Measurements from ENCODE around the gene LMF1. TPM values are rescaled to one million over a fixed set of nuclear protein-coding genes. Genes with fewer than 3 reads are reported as not detected.

The LMF1 gene
- total and polyA plus RNA-seq, 2 of the 13 experiments (the other 11 are each of a cell fraction or from before 2014, with no cell fraction given) = 6.8 to 8.5 TPM

DNA sequence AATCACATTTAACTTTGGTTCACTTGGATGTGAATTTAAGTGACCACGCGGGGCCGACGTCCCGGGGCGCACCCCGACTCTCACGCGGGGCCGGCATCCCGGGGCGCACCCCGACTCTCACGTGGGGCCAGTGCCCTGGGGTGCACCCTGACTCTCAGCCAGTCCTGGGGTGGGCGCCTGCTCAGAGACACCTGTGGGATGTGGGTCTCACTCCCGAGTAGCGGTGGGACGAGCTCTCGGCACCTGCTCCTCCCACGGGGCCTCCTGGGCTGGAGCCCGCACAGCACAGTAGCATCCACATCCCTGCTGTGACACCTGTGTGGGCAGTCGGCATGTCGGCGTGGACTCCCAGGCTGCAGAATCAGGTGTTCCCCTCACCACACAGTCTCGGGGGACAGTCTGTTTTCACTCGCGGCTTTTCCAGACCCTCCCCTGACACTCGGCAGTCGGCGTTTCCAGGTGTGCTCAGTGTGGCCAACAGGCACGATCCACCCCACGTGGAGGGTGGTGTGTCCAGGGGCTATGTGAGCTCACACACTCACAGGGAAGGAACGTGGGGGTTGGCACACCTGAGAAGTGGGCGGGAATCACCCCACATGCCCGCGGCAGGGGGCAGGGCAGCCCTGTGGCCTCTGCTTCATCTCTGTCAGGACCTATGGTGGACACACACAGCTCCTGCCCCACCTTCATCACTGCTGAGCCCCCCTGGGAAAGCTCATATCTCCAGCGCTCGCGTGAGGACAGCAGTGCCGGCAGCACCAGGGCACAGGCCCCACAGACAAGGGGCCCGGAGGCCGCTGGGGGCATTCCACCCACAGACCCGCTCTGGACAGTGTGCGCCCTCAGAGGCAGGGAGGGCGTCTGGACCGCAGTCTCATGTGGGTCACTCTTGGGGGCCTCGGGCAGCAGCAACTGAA is 51.8 kb downstream of the LMF1 start:
- no peaks in the 10 kb centered on the region for H3K9me3 ChIP-seq (ENCODE audit: low read length)
- 92% methylated on average over 29 of the region's 47 CpGs for whole genome bisulfite sequencing (ENCODE audit: low lambda C conversion rate)
- no peaks in the 10 kb centered on the region for H4K20me1 ChIP-seq (ENCODE audit: insufficient read depth, low read length)
- no peak overlapping the region for H3K4me2 ChIP-seq (ENCODE audit: low read depth, low read length)
- TF ChIP-seq ZMYM4 (CRISPR knock-in tag; IDR thresholded peaks at IDR 0.05) (no peak), HDAC2 (CRISPR knock-in tag; IDR thresholded peaks at IDR 0.05) (no peak), ZNF232 (CRISPR knock-in tag; IDR thresholded peaks at IDR 0.05; ENCODE audit: borderline replicate concordance) (no peak), NFE2 (CRISPR knock-in tag; IDR thresholded peaks at IDR 0.05) (no peak)
- TF ChIP-seq, protein P1, sequence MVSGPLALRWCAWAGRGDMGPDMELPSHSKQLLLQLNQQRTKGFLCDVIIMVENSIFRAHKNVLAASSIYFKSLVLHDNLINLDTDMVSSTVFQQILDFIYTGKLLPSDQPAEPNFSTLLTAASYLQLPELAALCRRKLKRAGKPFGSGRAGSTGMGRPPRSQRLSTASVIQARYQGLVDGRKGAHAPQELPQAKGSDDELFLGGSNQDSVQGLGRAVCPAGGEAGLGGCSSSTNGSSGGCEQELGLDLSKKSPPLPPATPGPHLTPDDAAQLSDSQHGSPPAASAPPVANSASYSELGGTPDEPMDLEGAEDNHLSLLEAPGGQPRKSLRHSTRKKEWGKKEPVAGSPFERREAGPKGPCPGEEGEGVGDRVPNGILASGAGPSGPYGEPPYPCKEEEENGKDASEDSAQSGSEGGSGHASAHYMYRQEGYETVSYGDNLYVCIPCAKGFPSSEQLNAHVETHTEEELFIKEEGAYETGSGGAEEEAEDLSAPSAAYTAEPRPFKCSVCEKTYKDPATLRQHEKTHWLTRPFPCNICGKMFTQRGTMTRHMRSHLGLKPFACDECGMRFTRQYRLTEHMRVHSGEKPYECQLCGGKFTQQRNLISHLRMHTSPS (CRISPR knock-in tag; IDR thresholded peaks at IDR 0.05; ENCODE audit: low read depth) = no peak
- DNase-seq (ENCODE audit: low spot score) = no peak
- POLR2A ChIA-PET = no interaction called here
- H3K27me3 ChIP-seq (ENCODE audit: control insufficient read depth in 1 of 2, insufficient read depth in 2 of 2, low read length in 2 of 2) = no peaks in the 10 kb centered on the region
- no peak overlapping the region for H2AFZ ChIP-seq (ENCODE audit: low read length)
- no peak overlapping the region for H3K4me3 ChIP-seq (replicated peaks in 1 of 3; ENCODE audit: insufficient read depth in 1 of 3, low read depth in 2 of 3, low read length in 3 of 3)
- intact Hi-C loops (cut with micrococcal nuclease; ENCODE audit: unreplicated experiment) (no loop called here), in situ Hi-C loops (cut with HindIII; ENCODE audit: extremely low pct_ligation_motif_present, low pct_unique_long_range_greater_than_20kb) (no loop called here)
- no peaks in the 10 kb centered on the region for H3K36me3 ChIP-seq (replicated peaks in 1 of 2; ENCODE audit: control insufficient read depth in 1 of 2, insufficient read depth in 2 of 2, low read length in 2 of 2)
- no peaks in the 10 kb centered on the region for H3K79me2 ChIP-seq (ENCODE audit: insufficient read depth, low read length)
- H3K27ac ChIP-seq (ENCODE audit: extremely low read length, insufficient read depth, low read length) = no peak overlapping the region
- no peak overlapping the region for H3K9ac ChIP-seq (ENCODE audit: insufficient read depth, low read depth, low read length)
- BruUV-seq (replicated peaks) = no TSS peak
- CTCF ChIA-PET (ENCODE audit: low intra/inter-chr PET ratio, low total read pairs) = no interaction called here
- ATAC-seq = no peak
- 0 out of 2 replicates have a peak, but pooled peaks cover 7% of the 10 kb centered on the region for H3K4me1 ChIP-seq (ENCODE audit: insufficient read depth, low read length)
- no peak for FAIRE-seq

DNA sequence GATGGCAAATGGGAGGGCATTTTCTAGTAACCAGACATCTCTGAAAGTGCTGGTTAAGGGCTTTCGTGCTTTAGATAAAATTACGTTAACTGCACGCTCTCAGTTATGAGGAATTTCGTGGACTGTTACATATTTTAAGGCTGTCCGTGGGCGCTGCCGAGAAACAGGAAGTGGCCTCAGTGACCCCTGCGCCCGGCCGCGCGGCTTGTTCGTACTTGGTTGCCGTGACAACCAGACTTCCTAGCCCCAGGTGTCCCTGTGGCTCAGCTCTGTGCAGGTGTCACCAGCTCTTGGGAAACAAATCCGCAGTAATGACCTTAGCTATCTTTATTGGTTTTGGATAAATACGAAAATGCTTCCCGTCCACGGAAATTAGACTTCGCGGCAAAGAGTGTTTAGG is 52.7 kb downstream of the LMF1 start:
- ATAC-seq = no peak
- no peak overlapping the region for H3K4me3 ChIP-seq (replicated peaks in 1 of 3; ENCODE audit: insufficient read depth in 1 of 3, low read depth in 2 of 3, low read length in 3 of 3)
- H3K4me2 ChIP-seq (ENCODE audit: low read depth, low read length) = no peak overlapping the region
- POLR2A ChIA-PET = no interaction called here
- no peaks in the 10 kb centered on the region for H4K20me1 ChIP-seq (ENCODE audit: insufficient read depth, low read length)
- 87% methylated on average over 20 of the region's 20 CpGs for WGBS (ENCODE audit: low lambda C conversion rate)
- 0 out of 2 replicates have a peak, but pooled peaks have one; percentile 18 for TF ChIP-seq RFX1 (IDR thresholded peaks at IDR 0.05)
- TF ChIP-seq, protein P2, sequence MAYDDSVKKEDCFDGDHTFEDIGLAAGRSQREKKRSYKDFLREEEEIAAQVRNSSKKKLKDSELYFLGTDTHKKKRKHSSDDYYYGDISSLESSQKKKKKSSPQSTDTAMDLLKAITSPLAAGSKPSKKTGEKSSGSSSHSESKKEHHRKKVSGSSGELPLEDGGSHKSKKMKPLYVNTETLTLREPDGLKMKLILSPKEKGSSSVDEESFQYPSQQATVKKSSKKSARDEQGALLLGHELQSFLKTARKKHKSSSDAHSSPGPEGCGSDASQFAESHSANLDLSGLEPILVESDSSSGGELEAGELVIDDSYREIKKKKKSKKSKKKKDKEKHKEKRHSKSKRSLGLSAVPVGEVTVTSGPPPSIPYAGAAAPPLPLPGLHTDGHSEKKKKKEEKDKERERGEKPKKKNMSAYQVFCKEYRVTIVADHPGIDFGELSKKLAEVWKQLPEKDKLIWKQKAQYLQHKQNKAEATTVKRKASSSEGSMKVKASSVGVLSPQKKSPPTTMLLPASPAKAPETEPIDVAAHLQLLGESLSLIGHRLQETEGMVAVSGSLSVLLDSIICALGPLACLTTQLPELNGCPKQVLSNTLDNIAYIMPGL (CRISPR knock-in tag; IDR thresholded peaks at IDR 0.05; ENCODE audit: borderline replicate concordance in 1 of 2, low read depth in 1 of 2) = no peak
- TF ChIP-seq, protein P3, sequence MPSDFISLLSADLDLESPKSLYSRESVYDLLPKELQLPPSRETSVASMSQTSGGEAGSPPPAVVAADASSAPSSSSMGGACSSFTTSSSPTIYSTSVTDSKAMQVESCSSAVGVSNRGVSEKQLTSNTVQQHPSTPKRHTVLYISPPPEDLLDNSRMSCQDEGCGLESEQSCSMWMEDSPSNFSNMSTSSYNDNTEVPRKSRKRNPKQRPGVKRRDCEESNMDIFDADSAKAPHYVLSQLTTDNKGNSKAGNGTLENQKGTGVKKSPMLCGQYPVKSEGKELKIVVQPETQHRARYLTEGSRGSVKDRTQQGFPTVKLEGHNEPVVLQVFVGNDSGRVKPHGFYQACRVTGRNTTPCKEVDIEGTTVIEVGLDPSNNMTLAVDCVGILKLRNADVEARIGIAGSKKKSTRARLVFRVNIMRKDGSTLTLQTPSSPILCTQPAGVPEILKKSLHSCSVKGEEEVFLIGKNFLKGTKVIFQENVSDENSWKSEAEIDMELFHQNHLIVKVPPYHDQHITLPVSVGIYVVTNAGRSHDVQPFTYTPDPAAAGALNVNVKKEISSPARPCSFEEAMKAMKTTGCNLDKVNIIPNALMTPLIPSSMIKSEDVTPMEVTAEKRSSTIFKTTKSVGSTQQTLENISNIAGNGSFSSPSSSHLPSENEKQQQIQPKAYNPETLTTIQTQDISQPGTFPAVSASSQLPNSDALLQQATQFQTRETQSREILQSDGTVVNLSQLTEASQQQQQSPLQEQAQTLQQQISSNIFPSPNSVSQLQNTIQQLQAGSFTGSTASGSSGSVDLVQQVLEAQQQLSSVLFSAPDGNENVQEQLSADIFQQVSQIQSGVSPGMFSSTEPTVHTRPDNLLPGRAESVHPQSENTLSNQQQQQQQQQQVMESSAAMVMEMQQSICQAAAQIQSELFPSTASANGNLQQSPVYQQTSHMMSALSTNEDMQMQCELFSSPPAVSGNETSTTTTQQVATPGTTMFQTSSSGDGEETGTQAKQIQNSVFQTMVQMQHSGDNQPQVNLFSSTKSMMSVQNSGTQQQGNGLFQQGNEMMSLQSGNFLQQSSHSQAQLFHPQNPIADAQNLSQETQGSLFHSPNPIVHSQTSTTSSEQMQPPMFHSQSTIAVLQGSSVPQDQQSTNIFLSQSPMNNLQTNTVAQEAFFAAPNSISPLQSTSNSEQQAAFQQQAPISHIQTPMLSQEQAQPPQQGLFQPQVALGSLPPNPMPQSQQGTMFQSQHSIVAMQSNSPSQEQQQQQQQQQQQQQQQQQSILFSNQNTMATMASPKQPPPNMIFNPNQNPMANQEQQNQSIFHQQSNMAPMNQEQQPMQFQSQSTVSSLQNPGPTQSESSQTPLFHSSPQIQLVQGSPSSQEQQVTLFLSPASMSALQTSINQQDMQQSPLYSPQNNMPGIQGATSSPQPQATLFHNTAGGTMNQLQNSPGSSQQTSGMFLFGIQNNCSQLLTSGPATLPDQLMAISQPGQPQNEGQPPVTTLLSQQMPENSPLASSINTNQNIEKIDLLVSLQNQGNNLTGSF (CRISPR knock-in tag; IDR thresholded peaks at IDR 0.05) = no peak
- no peaks in the 10 kb centered on the region for H3K79me2 ChIP-seq (ENCODE audit: insufficient read depth, low read length)
- no peak overlapping the region for H3K9ac ChIP-seq (ENCODE audit: insufficient read depth, low read depth, low read length)
- no peak for DNase-seq (ENCODE audit: low spot score)
- H3K27ac ChIP-seq (ENCODE audit: extremely low read length, insufficient read depth, low read length) = no peak overlapping the region
- no TSS peak for BruUV-seq (replicated peaks)
- H2AFZ ChIP-seq (ENCODE audit: low read length) = no peak overlapping the region
- intact Hi-C loops (cut with micrococcal nuclease; ENCODE audit: unreplicated experiment) (no loop called here), in situ Hi-C loops (cut with HindIII; ENCODE audit: extremely low pct_ligation_motif_present, low pct_unique_long_range_greater_than_20kb) (no loop called here)
- peaks cover 10% of the 10 kb centered on the region for H3K4me1 ChIP-seq (ENCODE audit: insufficient read depth, low read length)
- CTCF ChIA-PET (ENCODE audit: low intra/inter-chr PET ratio, low total read pairs) = no interaction called here
- no peaks in the 10 kb centered on the region for H3K27me3 ChIP-seq (ENCODE audit: control insufficient read depth in 1 of 2, insufficient read depth in 2 of 2, low read length in 2 of 2)
- no peaks in the 10 kb centered on the region for H3K36me3 ChIP-seq (replicated peaks in 1 of 2; ENCODE audit: control insufficient read depth in 1 of 2, insufficient read depth in 2 of 2, low read length in 2 of 2)
- FAIRE-seq = no peak
- H3K9me3 ChIP-seq (ENCODE audit: low read length) = no peaks in the 10 kb centered on the region

Data from HepG2 (cell line).